ENCODE results near the gene AKAP8L. TPM values are rescaled to one million over a fixed set of nuclear protein-coding genes. Genes with fewer than 3 reads are reported as not detected.
"Not testable (repeated sequence)": the region's sequence is repeated elsewhere in the genome, so short reads cannot be mapped to it uniquely, and the experiment has no call there.

AKAP8L gene
- total RNA-seq, 1 donor, result 69.5 TPM

DNA sequence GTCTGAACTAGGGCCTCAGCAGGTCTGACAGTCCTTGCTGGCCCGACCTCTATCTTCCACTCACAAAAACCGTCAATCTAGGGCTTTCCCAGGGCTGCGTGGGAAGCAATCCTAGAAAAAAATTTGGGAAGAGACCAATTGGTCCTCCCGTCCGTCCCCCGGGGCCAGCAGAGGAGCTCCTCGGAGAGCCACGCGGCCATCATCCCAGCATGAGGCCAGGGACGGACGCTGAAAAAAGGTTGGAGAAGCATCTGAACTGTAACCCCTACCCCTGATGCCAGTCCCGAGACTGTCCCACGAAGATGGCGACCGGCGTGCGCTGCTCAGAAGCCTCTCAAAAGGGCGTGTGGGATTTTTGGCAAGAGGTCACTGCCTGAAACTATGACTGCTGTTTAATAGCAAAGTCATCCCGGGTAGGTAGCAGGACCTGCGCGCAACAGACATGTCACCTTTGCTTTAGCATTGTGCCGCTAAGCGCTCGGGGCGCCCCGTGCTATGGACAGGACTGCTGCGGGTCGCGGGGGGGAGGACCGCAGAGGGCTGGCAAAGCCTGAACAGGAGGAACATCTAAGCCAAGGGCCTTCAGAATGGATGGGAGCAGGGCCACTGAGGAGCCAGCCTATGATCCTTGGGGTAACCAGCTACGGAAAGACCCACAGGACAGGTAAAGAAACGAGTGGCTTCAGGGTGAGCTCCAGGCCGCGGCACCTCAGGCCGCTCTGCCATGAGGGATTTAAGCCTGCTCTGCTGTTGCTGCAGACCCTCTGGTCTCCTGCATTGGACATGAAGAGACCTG is 49.8 kb downstream of the AKAP8L start:
- H3K4me2 ChIP-seq (ENCODE audit: insufficient read depth, low read length), result no peak overlapping the region
- no peaks in the 10 kb centered on the region for H3K9me3 ChIP-seq (ENCODE audit: low read depth, low read length)
- no peak overlapping the region for H3K27ac ChIP-seq (ENCODE audit: low read depth, low read length)
- TF ChIP-seq, protein P1, sequence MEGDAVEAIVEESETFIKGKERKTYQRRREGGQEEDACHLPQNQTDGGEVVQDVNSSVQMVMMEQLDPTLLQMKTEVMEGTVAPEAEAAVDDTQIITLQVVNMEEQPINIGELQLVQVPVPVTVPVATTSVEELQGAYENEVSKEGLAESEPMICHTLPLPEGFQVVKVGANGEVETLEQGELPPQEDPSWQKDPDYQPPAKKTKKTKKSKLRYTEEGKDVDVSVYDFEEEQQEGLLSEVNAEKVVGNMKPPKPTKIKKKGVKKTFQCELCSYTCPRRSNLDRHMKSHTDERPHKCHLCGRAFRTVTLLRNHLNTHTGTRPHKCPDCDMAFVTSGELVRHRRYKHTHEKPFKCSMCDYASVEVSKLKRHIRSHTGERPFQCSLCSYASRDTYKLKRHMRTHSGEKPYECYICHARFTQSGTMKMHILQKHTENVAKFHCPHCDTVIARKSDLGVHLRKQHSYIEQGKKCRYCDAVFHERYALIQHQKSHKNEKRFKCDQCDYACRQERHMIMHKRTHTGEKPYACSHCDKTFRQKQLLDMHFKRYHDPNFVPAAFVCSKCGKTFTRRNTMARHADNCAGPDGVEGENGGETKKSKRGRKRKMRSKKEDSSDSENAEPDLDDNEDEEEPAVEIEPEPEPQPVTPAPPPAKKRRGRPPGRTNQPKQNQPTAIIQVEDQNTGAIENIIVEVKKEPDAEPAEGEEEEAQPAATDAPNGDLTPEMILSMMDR (IDR thresholded peaks at IDR 0.05; ENCODE audit: extremely low read depth, low read depth, low read length), result no peak
- H3K4me3 ChIP-seq (ENCODE audit: insufficient read depth, low read length), result no peak overlapping the region
- no peak overlapping the region for H2AFZ ChIP-seq (ENCODE audit: low read length)
- H3K79me2 ChIP-seq (ENCODE audit: insufficient read depth, low read length), result peaks cover 44% of the 10 kb centered on the region
- no peaks in the 10 kb centered on the region for H3K4me1 ChIP-seq (ENCODE audit: insufficient read depth, low read length)
- peak; percentile 31 for DNase-seq (ENCODE audit: insufficient read length, low spot score, missing footprints)
- H4K20me1 ChIP-seq (ENCODE audit: insufficient read depth, low read length), result peaks cover 27% of the 10 kb centered on the region
- H3K27me3 ChIP-seq (ENCODE audit: insufficient read depth, low read length), result no peaks in the 10 kb centered on the region
- H3K36me3 ChIP-seq (ENCODE audit: insufficient read depth, low read length), result peaks cover 74% of the 10 kb centered on the region

DNA sequence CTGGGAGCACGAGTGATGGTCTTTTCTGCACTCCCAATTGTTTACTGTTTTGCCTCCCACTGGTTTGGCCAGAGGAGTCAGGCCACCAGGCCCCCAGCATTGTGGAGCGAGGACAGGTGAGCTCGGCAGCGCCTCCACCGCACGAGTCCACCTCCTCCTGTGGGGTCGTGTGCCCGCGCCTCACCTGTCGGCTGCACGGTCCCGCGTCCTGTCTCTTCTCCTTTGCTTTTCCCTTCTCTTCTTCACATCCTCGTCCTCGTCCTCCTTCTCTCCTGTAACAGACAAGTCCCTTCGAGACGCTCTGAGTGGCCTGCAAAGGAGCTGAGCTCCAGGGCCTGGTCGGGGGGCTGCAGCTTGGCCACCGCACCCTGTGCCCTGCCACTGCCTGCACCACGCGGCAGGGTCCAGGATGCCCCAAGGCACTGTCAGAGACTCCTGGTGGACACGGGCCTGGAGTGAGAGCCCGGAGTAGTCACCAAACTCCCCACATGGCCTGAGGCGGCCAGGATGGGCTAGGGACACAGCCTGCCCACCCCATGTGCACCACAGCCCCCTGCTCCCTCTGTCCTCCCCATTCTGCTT is 50.6 kb downstream of the AKAP8L start:
- H3K79me2 ChIP-seq (ENCODE audit: insufficient read depth, low read length), result peaks cover 35% of the 10 kb centered on the region
- TF ChIP-seq, protein P1 (IDR thresholded peaks at IDR 0.05; ENCODE audit: extremely low read depth, low read depth, low read length), result no peak

DNA sequence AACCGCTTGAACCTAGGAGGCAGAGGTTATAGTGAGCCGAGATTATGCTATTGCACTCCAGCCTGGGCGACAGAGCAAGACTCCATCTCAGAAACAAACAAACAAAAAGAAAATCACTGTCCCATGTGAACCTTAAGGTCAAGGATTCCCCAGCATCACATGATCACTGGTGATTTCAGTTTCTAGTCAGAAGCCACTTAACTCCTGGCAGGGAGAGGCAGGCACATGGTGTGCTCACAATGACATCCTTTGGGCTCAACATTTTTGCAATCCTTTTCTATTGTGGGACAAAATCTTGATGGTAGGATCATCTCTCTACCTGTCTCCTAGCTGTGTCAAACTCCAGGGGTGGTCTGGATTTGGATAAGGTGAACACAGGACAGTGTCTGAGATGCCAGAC is 51.3 kb downstream of the AKAP8L start:
- H4K20me1 ChIP-seq (ENCODE audit: insufficient read depth, low read length), result peaks cover 19% of the 10 kb centered on the region
- H3K4me2 ChIP-seq (ENCODE audit: insufficient read depth, low read length), result no peak overlapping the region
- DNase-seq (ENCODE audit: insufficient read length, low spot score, missing footprints), result no peak
- H3K36me3 ChIP-seq (ENCODE audit: insufficient read depth, low read length), result peaks cover 66% of the 10 kb centered on the region
- no peaks in the 10 kb centered on the region for H3K4me1 ChIP-seq (ENCODE audit: insufficient read depth, low read length)
- H3K27ac ChIP-seq (ENCODE audit: low read depth, low read length), result no peak overlapping the region
- H2AFZ ChIP-seq (ENCODE audit: low read length), result no peak overlapping the region
- no peaks in the 10 kb centered on the region for H3K27me3 ChIP-seq (ENCODE audit: insufficient read depth, low read length)
- TF ChIP-seq, protein P1 (IDR thresholded peaks at IDR 0.05; ENCODE audit: extremely low read depth, low read depth, low read length), result no peak
- peaks cover 28% of the 10 kb centered on the region for H3K79me2 ChIP-seq (ENCODE audit: insufficient read depth, low read length)
- H3K4me3 ChIP-seq (ENCODE audit: insufficient read depth, low read length), result no peak overlapping the region
- no peaks in the 10 kb centered on the region for H3K9me3 ChIP-seq (ENCODE audit: low read depth, low read length)

More for the DNA sequence above, 50.6 kb downstream of the AKAP8L start:
- Histone ChIP-seq H3K27me3 (ENCODE audit: insufficient read depth, low read length) (no peaks in the 10 kb centered on the region), H3K27ac (ENCODE audit: low read depth, low read length) (no peak overlapping the region), H3K4me1 (ENCODE audit: insufficient read depth, low read length) (no peaks in the 10 kb centered on the region), H3K4me2 (ENCODE audit: insufficient read depth, low read length) (no peak overlapping the region), H3K4me3 (ENCODE audit: insufficient read depth, low read length) (no peak overlapping the region), H2AFZ (ENCODE audit: low read length) (no peak overlapping the region), H4K20me1 (ENCODE audit: insufficient read depth, low read length) (peaks cover 21% of the 10 kb centered on the region), H3K9me3 (ENCODE audit: low read depth, low read length) (no peaks in the 10 kb centered on the region), H3K36me3 (ENCODE audit: insufficient read depth, low read length) (peaks cover 72% of the 10 kb centered on the region)
- DNase-seq (ENCODE audit: insufficient read length, low spot score, missing footprints), result no peak

DNA sequence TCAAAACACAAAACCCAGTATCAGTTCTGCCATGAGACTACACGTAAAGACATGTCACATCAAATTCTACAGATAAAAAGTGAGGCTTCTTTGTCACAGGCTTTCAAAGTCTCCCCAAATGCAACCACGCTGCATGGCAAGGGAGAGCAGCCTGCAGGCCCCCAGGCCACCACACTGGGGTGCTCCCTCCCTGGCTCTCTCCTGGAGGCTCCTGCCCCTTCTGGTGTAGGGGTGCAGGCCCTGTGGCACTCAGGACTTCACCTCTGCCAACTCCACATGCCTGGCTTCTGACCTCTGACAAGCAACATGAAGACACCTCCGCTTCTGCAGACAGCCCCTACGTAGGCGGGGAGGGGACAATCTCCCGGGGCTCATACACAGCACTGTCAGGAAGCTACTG is 53.5 kb downstream of the AKAP8L start:
- H4K20me1 ChIP-seq (ENCODE audit: insufficient read depth, low read length), result peaks cover 7% of the 10 kb centered on the region
- no peaks in the 10 kb centered on the region for H3K27me3 ChIP-seq (ENCODE audit: insufficient read depth, low read length)
- no peaks in the 10 kb centered on the region for H3K4me1 ChIP-seq (ENCODE audit: insufficient read depth, low read length)
- H3K27ac ChIP-seq (ENCODE audit: low read depth, low read length), result no peak overlapping the region
- DNase-seq (ENCODE audit: insufficient read length, low spot score, missing footprints), result peak; percentile 69
- TF ChIP-seq, protein P1 (IDR thresholded peaks at IDR 0.05; ENCODE audit: extremely low read depth, low read depth, low read length), result peak; percentile 5
- H3K9me3 ChIP-seq (ENCODE audit: low read depth, low read length), result no peaks in the 10 kb centered on the region
- H3K4me2 ChIP-seq (ENCODE audit: insufficient read depth, low read length), result no peak overlapping the region
- H3K36me3 ChIP-seq (ENCODE audit: insufficient read depth, low read length), result peaks cover 63% of the 10 kb centered on the region
- H3K4me3 ChIP-seq (ENCODE audit: insufficient read depth, low read length), result no peak overlapping the region
- H3K79me2 ChIP-seq (ENCODE audit: insufficient read depth, low read length), result peaks cover 15% of the 10 kb centered on the region
- H2AFZ ChIP-seq (ENCODE audit: low read length), result no peak overlapping the region

GRCh38 chr19:15363791-15364190 is 55.0 kb downstream of the AKAP8L start:
- not testable (repeated sequence) for H3K27me3 ChIP-seq (ENCODE audit: insufficient read depth, low read length); H2AFZ ChIP-seq (ENCODE audit: low read length); H3K4me3 ChIP-seq (ENCODE audit: insufficient read depth, low read length); H3K27ac ChIP-seq (ENCODE audit: low read depth, low read length); H4K20me1 ChIP-seq (ENCODE audit: insufficient read depth, low read length); H3K4me1 ChIP-seq (ENCODE audit: insufficient read depth, low read length); H3K4me2 ChIP-seq (ENCODE audit: insufficient read depth, low read length); H3K79me2 ChIP-seq (ENCODE audit: insufficient read depth, low read length); DNase-seq (ENCODE audit: insufficient read length, low spot score, missing footprints); H3K9me3 ChIP-seq (ENCODE audit: low read depth, low read length)
- peaks cover 62% of the 10 kb centered on the region for H3K36me3 ChIP-seq (ENCODE audit: insufficient read depth, low read length)

DNA sequence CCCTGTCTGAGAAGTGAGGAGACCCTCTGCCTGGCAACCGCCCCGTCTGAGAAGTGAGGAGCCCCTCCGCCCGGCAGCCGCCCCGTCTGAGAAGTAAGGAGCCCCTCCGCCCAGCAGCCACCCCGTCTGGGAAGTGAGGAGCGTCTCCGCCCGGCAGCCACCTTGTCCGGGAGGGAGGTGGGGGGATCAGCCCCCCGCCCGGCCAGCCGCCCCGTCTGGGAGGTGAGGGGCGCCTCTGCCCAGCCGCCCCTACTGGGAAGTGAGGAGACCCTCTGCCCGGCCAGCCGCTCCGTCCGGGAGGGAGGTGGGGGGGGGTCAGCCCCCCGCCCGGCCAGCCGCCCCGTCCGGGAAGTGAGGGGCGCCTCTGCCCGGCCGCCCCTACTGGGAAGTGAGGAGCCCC is 55.7 kb downstream of the AKAP8L start:
- H4K20me1 ChIP-seq (ENCODE audit: insufficient read depth, low read length); H3K27ac ChIP-seq (ENCODE audit: low read depth, low read length); H3K9me3 ChIP-seq (ENCODE audit: low read depth, low read length); DNase-seq (ENCODE audit: insufficient read length, low spot score, missing footprints); H3K4me3 ChIP-seq (ENCODE audit: insufficient read depth, low read length); H3K27me3 ChIP-seq (ENCODE audit: insufficient read depth, low read length); H3K4me2 ChIP-seq (ENCODE audit: insufficient read depth, low read length); H3K4me1 ChIP-seq (ENCODE audit: insufficient read depth, low read length); H3K79me2 ChIP-seq (ENCODE audit: insufficient read depth, low read length); H2AFZ ChIP-seq (ENCODE audit: low read length): not testable (repeated sequence)
- H3K36me3 ChIP-seq (ENCODE audit: insufficient read depth, low read length), result peaks cover 62% of the 10 kb centered on the region
